ENCODE data around the gene LENEP.
A peak's percentile ranks its signal among the peaks of the same experiment; 100 is the strongest.

The LENEP gene, protein sequence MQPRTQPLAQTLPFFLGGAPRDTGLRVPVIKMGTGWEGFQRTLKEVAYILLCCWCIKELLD

DNA sequence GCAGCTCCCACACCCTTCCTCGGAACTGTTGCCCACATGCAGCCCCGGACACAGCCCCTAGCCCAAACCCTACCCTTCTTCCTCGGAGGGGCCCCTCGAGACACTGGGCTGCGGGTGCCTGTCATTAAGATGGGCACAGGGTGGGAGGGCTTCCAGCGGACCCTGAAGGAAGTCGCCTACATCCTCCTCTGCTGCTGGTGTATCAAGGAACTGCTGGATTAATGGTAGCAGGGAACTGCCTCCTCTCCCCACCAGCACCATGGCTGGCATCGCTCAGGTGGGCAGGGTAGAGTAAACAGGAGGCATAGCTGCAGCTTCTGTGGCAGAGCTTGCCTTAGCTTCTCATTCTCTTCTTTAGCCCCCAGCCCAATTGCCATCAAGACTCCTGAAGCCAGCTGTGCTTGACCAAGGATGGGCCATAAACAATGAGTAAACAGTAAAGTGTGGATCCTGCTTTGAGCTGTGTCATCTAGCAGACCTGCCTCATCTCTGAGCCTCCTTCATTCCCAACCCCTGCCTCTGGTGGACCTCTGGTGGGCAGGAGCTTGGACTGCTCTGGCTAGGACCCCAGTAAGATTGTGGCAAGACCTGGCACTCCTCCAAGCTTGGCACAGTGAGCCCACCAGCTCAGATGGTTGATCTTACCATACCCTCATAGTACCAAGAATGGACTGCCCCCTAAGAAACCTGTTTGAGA, at the start of gene LENEP:
Gene LENEP (plus strand): TSS at position 15 of the 697 bp plus-strand sequence. CDS start 22 bp downstream, at position 37.
- DNase-seq: no peak

DNA sequence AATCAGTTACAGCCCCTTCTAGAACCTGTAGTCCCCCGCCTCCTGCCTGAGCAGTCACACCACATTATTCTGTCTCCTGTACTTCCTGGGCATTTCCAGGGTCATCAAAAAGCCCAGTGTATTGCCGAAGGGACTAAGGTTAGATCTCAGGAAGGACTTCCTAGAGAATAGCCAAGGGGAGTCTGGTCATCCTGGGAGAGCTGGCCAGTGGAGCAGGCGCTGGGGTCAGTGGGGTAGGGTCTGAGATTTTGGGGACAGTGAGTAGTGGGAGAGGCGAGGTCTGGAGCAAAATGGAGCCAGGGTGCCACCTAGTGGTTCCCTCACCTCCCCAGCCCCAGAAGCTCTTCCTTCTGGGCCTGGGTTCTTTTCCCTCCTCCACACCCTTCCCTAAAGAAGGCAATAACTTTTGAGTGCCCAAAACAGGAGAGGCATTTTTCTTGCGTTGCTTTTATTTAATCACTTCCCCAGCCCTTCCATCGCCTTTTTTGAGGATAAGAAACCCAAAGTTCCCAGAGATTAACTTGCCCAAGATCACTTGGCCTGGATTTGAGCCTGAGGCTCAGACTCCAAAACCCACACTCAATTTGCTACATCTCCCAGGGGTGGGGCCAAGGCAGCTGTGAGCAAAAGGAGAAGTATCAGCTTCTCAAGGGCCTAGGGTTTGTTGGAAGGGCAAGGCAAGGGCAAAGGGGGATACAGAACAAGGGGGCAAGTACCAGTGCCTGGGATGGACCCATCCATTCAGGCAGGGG, 49.6 kb upstream of the LENEP start:
- peak; percentile 41 to 62 (median 59) for DNase-seq

DNA sequence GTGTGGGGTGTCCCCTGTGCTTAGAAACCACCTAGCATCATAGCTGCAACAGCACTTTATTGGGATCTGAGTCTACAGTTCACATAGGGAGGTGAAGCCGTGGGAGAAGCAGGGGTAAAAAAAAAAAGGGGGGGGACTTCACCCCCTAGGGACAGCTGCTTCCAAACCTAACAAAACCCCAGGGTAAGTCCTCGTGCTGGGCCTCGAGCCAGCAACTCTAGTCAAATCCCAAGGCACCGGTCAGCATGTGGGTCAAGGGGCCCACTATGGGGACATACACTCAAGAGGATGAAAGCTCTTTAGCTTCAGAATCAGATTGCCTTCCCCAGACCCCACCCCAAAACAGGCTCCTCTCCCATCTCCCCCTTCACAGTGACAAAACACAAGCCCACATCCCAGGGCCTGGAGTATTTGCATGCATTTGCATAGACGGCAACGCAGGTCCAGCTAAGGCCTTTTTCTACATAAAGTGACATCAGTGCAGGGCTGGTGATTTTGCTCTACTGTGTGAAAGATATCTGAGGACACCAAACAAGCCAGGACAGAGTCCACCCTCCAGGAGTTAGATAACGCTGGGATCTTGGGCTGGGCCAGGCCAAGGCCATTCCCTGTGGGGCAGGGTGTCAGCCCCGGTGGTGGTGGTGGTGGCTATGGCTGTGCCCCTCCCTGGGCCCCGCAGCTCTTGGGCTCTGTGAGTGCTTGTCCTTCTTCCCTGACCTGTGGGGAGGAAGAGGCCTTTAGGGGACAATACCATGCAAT, 48.8 kb upstream of the LENEP start:
- DNase-seq: no peak

DNA sequence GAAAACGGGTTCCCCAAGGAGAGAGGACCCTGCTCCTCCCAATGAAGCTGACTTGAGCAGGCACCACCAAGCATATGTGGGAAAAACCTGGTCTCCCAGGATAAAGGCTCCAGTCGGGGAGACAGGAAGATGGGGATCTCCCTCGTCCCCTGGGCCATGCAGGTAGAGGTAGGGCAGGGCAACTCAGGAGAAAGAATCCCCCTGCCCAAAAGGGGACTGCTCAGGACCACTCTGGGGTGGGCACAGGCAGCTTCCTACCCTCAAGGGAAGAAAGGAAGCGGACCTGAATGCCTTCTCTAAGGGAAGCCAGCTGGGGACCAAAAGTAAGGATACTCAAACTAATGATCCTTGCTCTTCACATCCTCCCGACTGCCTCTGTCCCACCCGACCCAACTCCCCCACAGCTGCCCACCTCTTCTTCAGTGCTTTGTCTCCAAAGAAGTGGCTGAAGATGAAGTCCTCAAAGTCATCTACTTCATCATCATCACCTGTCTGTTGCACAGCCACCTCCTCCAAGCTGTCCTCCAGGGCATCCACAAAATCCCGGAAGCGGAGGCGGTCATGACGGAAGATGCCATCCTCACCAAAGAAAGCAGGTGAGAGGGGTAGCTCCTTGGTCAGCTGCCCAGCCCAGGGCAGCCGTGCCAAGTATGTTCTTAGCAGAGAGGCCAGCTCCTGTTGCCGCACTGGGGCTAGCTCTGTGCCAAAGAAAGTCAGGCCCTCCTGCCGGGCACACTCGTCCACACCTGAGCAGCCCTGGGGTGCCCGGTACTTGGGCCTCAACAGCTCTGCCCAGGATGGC, 48.0 kb upstream of the LENEP start:
- no peak for DNase-seq

DNA sequence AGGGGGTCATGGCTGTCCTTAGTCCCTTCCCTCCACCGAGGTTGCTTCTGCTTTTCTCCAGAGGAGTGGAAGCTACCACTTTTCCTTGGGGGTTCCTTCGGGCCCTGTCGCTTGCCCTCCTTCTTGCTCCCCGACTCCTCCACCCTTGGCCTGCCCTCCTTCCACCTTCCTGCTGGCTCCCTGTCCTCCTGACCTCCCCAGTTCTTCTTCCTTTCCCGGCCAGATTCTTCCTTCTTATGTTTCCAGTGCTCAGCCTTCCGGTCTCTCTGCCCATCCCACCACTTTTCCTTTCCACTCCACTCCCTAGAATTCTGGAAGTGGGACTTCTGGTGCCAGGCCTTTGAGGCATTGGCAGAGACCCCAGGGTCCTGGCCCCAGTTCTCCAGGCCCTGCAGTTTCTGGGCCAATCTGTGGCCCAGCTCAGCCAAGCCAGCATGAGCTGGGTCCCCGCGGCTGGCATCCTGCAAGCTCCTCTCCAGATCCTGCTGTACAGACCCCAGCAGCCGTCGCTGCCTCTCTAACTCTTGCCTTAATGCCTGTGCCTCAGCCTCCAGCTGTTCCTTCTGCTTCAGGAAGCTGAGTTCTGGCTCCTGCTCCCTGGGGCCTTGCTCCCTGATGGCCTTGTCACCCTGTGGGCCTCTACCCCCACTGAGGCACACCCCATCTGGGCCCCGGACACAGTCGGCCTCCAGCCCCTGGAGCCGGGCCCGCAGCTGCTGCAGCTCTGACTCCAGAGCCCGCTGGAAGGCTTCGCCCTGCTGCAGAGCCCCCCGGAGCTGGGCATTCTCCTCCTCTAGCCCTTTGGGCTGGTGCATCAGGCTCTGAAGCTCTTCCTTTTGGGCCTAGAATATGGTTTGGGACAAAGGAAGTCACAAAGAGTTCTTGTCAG, 47.2 kb upstream of the LENEP start:
- DNase-seq: no peak

DNA sequence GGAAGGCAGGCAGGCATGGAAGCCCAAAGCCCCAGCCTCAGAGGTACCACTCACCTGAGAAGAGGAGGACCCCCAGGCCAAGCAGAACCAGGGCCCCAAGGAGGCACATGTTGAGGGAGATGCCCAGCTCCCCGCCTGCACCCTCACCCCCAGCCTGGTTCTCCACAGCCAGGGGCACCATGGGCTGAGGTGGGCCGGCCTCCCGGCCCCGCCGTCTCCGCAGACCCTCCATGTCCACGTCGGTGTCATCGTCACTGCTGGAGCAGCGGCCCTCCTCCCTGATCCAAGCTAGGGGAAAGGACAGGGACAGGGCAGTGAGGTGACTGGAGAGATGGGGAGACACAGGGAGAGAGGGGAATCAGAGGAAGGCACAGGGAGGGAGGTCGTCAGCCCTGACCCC, 45.3 kb upstream of the LENEP start:
- DNase-seq: no peak

DNA sequence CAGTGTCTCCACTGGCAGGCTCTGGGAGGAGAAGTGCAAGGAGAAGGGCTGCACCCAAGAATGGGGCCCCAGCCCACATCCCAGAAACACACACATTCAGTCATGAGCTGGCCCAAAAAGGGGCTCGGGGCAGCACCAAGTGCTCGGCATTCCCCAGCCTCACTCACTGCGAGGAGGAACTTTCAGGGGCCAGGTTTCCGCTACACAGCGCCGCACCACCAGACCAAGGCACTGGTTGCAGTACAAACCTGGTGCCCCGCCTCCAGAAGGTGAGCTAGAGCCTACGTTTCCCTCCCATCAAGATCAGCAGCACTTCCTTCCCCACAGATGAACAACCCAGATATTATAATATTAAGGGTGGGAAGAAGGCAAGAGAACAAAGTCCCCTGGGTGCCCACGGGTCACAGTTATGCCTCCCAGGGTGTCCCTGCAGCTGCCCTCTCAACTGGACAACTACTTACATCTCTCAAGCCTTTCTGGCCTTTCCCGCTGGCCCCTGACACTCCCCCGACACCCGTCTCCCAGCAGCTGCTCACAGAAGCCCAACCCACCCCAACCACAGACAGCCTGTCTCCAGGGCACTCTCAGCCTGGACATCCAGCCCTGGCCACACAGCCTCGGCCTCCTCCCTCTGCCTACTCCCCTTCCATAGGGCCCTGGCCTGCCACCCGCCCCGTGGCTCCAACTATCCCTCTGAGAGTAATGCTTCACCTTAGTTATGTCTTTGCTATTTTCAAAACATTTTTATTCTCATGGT, 41.3 kb upstream of the LENEP start:
- DNase-seq: no peak

DNA sequence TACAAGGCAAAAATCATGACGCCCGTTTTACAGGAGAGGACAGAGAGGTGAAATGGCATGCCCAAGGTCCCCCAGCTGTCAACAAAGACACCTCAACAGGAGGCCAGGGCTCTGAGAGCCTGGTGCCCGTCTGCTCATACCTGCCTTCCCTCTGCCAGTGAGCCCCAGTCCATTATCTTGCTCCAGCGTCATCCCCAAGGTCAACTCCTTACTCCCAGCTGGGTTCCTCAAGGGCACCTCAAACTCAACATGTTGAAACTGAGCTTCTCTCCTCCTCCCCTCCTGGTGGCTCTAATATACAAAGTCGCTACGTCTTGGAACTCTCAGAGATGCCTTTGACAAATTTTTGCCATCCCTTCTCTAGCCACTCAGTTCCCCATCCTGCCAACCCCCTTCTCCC, 40.7 kb upstream of the LENEP start:
- DNase-seq: no peak

DNA sequence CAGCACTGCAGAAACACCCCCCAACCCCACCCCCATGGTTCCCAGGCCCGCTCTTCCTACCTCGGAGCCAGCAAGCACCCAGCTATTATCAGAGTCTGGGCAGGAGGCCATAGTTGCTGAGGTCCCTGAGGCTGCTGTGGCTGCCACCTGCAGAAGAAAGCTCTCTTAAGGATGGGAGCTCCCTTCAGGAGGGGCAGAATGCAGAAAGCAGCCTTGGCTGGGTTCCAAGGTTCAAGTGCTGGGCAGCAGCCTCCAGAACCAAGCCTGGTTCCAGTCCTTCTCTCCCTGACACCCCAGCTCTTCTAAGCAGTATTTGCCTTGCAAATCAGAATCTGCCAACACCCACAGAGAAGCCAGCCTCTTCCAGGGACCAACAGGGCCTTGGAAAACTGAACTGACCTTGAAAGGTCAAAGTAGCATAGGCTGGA, 39.8 kb upstream of the LENEP start:
- DNase-seq: no peak

DNA sequence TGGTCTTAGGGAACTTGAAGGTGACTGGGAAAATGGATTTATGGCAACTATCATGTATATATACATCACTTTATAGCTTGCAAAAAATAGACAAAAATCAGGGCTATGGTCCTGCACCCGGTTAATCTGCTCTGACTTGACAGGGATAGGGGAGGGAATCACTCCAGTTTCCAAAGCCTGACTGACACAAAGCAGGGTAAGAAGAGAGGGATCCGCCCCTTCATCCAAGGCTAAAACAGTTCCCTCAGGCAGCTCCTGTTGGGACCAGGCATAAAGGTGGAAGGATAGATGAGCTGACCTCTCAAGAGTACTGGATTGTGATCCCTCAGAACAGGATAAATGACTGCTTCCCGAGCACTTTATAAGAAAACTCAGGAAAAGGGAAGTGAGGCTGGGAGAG, 38.8 kb upstream of the LENEP start:
- DNase-seq: no peak

DNA sequence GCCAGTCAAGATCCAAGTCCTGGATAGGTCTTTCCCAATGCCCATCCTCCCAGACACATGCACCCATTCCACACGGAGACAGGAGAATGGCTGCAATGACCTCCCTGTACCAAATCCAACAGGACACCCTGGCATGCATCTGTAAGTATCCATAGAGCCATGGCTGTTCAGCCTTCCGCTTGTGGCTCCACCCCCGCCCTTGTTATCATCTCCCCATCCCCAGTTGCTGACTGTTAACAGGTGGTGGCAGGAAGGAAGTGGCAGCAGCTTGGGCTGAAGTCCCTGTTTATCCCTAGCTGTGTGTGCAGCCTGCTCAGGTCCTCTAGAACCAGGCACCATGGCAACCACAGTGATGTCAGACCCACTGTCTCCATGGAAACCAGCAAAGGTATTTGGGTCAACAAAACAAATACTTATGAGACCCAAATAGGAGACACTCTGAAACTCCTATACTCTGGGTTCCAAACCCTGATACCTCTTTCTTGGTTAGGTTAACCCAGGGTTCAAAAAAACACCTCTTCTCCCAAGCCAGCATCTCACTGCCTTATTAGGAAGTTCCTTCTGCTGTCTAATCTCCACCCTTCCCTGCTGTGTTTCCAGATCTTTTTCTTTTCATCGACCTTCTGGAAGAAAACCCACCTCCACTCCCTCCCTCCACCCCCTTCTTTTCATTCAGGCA, 38.2 kb upstream of the LENEP start:
- no peak for DNase-seq

DNA sequence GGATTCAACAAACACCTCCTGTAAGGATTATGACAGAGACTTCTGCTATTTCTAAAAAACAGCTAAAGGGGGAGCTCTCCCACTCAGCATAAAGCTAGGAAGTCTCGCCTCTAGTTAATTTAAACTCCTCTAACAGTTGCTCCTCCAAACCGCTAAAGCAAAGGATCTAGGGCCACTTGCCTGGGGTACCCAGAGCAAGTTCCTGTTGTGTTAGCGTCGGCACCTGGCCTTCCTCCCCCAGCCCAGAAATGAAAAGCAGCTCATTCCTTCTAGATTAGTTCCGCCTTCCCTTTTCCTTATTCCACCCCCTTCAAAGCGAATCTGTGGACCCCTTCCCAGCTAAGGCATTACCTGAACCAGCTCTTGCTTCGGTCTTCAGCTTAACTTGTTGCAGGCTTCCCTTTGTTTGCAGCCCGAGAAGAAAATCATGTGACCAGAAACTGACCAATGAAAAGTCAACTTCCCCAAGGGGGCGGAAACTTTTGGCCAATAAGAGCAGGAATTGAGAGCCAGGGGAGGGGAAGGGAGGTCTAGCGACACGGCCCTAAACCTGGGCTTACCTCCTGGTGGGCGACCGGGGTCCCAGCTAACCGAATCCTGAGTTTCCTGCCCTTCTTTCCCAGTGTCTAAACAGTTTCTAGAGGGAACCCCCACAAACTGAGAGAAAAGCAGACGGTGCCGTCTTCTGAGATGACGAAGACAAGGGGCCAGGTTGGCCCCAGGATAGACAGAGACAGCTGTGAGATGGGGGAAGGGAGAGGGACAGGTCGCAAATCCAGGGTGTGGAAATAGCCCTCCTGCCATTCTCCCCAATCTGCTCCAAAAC, 37.5 kb upstream of the LENEP start, which contains the start of gene PBXIP1:
Gene PBXIP1 (minus strand): TSS at position 382 of the 826 bp plus-strand sequence. CDS start 2,378 bp downstream, outside the sequence.
- peak; percentile 86 to 90 (median 89) for DNase-seq

DNA sequence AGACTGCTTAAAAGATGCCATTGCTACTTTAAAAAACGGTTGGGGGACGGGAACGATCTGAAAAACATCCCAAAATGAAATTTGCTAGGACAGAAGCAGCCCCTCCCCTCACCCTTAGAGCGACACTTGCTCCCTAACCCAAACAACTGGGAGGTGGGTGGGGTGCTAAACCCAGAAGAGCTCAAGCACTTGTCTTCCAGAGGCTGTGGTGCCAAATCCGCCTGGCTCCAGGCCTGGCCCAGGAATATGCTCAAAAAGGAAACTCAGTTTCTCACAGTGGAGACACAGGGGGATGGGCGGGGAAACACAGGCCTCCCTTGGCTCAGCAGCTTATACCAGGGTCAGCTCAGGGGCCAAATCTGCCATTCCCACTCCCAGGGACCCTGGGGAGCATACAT, 36.8 kb upstream of the LENEP start:
- DNase-seq: no peak

DNA sequence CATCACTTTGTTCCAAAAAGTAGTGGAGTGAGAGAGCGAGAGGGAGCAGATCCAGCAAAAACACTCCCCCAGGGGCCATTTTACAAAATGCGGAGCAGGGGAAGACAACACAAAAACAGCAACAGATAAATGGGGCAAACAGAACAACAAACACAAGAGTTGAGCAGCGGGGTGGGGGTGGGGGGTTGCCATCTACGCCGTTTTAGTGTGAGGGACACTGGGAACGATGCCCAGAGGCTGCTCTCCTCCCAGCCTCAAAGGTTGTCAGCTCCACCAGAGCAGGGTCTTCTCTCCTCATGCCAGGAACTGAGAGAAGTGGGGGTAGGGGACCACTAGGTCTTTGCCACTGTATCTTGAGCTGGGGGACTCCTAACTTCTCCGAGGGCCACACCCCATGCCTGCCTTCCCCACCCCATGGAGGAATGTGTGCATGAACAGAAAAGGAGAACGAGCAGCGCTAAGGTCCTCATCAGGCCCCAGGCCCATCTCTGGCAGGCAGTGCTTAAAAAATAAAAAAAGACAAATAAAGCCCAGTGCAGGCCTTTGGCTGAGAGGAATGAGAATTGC, 36.2 kb upstream of the LENEP start:
- no peak for DNase-seq

DNA sequence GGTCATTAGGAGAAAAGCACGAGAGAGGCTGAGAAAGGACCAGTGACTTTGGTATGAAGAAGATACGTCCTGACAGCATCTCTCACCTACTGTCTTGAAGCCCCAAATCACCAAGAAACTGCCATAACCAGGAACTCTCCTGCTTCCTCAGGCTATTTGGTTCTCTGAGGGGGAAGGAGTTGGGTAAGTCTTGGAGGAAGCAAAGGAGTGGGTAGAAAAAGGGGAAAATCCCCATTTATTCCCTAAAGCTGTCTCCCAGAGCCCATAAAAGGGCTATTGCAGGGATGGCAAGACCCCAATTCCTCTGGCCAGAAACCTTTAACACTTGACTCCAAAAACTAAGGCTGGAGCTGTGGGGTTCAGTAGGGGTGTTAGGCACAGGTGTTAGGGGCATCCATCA, 35.4 kb upstream of the LENEP start:
- DNase-seq: peak; percentile 57 to 65 (median 63)

DNA sequence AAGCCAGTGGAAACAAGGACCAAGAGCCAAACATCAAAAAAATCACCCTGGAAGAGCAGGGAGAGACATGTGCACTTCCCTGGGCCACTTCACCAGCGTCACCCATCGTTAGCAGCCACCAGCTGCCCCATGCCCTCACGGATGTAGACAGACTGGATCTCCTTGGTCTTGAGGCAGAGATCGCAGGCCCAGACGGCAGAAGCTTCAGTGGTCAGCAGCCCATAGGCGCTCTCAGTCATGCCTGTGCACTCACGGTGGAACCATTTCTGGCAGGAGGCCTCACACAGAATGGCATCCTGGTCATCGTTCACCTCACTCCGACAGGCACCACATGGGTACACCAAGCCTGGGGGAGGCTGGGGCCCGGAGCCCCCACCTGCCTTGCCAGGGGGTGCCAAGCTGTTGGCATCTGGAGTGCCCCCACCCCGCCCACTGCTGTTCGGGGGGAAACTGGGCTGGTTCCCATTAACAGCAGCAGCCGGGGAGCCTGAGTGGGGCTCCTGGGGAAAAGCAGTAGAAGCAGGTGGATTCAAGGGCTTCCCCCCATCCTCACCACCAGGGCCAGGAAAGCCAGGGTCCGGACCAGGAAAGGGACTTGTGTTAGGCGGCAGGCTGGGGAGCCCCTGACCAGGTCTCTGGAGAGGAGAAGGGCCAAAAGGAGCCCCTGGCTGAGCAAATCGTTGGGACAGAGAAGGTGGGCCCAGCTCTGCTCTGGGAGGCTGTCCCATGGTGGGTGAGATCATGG, 34.5 kb upstream of the LENEP start:
- no peak for DNase-seq

DNA sequence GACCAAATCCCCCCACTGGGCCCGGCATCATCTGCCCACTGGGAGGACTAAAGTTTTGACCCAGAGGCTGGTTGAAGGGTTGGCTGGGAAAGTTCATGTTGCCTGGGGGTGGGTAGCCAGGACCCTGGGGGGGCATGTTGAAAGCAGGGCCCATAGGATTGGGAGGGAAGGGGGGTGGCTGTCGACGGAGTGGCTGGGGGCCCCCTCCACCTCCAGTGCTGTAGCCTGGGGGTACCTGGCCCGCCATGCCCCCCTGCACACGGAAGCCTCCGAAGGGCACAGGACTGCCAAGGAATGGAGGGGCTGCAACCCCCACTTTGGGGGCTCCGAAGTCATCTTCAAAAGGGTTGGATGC, 34.0 kb upstream of the LENEP start:
- no peak for DNase-seq

Measured in suppressor macrophage treated with lipopolysaccharide for 1 hour (primary cell).